HG03280 (cell line): ENCODE data around the gene PRKCE.
A peak's percentile ranks its signal among the peaks of the same experiment; 100 is the strongest.

Experiments
- ATAC-seq: cut with Tn5 transposase; IDR thresholded peaks from one replicate; pipeline ENCODE4 v1.9.1; 2021; ENCODE audit warnings: mild to moderate bottlenecking, moderate library complexity; ENCODE audit not compliant: unreplicated experiment

PRKCE gene

DNA sequence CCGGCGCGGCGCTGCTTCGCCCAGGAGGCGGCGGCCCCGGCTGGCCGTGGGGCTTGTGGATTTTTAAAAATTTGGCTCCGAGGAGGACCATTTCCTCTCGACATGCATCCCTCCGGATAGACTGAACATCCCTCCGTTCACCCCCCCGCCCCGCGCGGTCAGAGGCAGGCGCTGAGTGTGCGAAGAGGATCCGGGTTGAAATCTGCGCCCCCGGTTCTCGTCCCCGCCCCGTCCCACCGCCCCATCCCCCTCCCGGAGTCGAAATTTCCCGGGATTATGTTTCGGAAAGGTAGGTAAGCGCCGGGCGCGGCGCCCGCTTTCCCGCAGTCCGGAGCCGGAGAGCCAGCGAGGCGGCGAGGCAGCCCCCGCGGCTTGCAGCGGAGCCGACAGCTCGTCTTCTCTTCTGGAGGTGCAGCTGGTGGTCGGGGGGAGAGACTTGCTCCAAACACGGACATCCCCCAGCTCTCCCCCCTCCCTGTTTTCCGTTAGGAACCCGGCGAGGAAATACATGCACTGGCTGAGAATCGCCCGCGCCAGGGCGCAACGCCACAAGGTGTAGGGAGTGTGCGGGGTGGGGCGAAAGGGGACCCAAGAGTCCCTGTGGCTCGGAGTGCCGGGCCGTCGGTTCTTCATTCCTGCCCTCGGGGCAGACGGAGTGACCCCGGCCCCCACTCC is at the start of gene PRKCE:
TSS of gene PRKCE (plus strand) at position 261 of the 675 bp plus-strand sequence.
- peak; percentile 20 for ATAC-seq

DNA sequence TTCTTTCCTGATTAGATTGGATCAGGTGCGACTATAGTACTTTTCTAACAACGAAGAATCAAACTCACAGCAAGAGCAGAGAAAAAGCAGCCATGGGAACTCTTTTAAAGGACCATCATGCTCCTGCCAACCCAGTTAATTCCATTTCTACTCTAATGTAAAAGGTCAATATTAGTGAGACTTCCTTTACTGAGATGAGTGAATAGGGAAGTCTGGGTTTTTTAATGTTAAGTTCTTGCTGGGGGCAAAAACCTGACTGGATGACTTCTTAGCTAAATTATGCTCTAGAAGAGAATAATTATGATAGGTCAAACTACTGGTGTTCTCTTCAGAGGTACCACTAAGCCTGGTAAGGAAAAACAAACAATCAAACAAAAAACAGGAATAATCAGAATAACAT is 48.9 kb upstream of the PRKCE start:
- no peak for ATAC-seq

DNA sequence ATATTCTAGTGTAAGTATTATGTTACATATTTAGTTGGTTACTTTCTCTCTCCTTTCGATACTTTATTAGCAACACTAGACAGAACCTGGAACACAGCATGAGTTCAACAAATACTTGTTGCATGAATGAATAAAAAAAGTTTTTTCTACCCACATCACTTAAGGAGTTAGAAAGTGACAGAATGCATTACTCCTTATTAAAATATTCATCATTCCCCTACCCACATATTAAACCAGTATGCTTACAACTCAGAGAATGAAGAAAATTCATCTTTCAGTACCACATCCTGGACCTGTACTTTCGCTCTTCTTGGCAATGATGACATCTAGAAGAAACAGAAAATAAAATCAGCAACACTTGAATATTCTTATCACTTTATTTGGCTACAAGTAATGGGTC is 46.4 kb upstream of the PRKCE start:
- ATAC-seq, result no peak

DNA sequence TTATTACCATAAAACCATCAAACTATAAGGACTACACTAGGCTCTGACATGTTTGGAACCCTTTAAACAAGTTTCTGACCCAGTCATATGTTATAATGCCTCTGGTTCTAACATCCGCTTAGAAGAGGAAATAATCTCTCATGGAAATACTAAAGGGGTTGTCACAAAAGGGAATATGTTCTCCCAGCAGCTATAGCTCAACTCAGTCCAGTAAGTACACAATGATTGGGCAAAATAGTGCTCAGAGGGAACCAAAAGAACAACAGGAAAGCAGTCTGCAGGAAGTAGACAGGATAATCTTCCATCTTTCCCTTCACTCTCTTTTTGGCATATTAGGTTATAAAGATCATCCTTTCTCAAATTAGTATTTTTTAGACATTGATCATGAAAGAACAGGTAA is 44.7 kb upstream of the PRKCE start:
- ATAC-seq, result no peak

DNA sequence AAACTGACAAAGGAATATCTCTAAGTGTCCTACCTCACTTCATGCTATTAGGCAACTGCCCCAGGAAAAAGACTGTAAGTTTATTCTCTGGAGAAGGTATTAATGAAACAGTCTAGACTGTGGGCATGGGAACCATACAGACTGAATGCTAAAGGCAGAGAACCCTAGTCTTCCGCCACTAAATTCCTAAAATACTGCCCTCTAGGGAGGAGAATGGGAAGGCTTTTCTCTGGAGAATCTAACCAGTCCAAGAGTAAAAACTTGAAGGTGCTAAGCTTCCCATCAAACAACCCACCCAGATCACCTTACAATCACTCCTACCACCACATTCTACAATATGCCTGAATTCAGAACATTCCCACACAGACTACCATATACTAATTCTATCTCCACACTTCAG is 43.8 kb upstream of the PRKCE start:
- no peak for ATAC-seq

DNA sequence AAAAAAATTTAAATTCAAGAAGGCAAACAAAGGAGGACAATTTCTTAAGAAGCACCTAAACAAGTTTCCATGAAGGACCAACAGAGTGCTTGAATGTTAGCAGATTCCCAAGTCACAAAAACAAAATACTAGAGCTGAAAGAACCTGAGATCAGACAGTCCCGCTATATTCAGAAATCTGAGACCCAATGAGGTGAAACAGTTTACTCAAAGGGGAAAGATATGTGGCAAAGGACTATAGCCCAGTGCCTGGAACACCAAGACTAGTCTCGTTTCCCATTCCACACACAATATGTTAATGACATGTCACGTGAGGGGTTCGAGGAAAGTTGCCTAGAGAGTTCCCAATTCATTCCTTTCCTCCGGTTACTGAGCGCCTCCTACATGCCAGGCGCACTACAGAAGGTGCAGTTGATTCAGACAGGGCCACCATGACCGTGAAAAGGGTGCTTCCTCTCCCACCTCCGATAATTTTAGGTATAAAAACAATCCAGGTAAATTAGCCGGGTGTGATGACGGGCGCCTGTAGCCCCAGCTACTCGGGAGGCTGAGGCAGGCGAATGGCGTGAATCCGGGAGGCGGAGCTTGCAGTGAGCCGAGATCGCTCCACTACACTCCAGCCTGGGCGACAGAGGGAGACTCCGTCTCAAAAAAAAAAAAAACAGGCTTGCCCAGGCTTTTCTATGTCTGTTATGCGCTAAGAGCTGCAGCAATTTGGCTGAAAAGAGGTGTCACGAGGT is 41.0 kb upstream of the PRKCE start:
- ATAC-seq, result peak; percentile 34

DNA sequence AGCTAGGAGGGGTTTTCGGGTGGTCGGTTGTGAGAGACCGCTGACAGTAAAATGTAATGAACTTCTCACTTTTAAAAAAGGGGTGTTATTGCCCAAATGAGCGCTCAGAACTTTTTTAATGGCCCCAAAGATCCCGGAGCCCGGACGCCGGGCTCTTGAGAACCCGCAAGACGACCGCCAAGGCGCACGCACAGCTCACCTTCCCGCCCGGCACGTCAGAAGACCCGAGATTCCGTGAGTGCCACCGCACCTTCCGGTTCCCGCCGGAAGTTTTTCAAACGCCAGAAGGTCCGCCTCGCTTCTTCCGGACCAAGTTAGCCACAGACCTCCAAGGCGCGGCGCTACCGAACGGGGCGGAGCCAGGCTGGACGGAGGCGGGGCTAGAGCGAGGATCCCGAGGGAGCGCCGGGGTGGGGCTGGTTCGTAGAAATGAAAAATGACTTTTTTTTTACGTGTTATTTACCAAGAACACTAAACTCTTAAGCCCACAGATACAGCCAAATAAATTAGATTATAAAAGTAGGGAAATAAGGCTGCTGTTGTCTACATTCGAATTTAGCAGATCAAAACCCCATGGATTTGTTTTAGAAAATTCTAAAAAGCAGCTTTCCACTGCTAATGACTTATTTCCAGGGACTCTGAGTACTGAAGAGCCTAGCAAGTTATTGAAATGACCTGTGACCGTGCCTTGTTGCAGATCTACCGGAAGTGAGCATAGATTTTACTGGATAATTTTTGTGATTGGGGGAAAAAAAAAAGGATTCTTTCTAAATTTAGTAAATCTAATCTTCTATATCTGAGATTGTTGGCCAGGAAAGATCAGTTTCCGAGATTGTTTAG is 40.2 kb upstream of the PRKCE start, which contains the start of gene SRBD1:
TSS of gene SRBD1 (minus strand) at position 248 of the 840 bp plus-strand sequence. CDS start 5,826 bp downstream, outside the sequence.
- ATAC-seq, result peak; percentile 95

DNA sequence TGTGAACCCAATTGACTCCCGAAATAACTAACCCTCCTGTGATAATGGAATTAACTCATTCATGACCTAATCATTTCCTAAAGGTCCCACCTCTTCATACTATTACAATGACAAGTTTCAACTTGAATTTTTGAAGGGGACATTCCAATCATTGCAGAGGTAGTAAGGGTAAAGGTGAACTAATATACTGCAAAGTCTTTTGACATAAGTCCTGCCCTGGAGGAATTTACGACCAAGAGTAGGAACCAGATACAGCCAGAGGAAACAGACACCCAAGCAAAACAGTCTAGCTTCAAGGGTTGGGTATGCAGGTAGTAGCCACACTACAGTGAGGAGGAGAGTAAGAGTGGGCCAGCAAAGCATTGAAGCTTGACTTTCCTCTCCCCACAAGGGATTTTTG is 39.2 kb upstream of the PRKCE start:
- no peak for ATAC-seq

DNA sequence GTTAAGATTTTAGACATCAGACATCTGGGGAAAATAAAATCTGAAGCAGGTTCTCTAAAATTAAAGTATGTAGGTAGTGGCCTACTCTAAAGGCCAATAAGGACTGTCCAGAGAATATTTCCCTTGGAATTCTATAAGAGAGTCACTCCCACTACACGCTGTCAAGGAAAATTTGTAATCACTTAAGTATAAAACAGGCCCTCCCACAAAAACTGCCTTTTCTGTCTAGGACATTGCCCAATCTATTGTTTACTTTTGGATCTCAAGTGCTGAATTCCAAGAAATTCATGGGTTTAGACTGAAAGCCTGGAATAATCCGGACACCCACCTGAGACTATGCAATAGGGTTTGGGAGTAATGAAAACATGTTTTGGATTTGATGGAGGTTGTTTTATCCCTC is 38.7 kb upstream of the PRKCE start:
- ATAC-seq, result no peak

DNA sequence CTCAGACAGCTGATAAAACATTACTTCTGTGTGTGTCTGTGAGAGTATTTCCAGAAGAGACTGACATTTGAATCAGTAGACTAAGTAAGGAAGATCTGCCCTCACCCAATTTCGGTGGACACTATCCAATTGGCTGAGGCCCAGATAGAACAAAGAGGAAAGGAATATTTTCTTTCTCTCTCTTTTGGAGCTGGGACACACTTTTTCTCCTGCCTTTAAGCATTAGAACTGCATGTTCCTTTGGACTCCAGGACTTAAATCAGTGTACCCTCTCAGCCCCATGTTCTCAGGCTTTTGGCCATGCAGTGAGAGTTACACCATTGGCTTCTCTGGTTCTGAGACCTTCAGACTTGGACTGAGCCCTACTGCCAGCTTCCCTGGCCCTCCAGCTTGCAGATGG is 37.1 kb upstream of the PRKCE start:
- ATAC-seq, result no peak

DNA sequence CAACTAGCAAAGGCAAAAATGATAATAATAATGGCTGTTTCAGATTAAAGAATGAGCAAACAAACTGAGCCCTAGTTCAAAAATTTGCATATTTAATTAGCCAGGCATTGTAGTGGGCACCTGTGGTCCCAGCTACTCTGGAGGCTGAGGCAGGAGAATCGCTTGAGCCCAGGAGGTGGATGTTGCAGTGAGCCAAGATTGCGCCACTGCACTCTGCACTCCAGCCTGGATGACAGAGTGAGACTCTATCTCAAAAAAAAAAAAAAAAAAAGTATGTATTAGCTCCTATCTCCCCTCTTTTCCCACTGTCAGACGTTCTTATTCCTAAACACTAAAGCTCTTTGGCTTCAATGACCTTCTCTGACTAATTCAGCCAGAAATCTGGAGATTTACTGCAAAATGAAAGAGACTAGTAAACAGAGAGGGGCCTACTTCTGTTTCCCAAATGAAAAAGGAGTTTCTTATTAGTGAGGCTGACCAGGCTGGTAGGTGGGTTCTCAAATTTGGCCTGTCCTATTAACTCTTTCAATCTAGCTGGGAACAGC is 36.5 kb upstream of the PRKCE start:
- ATAC-seq, result no peak

DNA sequence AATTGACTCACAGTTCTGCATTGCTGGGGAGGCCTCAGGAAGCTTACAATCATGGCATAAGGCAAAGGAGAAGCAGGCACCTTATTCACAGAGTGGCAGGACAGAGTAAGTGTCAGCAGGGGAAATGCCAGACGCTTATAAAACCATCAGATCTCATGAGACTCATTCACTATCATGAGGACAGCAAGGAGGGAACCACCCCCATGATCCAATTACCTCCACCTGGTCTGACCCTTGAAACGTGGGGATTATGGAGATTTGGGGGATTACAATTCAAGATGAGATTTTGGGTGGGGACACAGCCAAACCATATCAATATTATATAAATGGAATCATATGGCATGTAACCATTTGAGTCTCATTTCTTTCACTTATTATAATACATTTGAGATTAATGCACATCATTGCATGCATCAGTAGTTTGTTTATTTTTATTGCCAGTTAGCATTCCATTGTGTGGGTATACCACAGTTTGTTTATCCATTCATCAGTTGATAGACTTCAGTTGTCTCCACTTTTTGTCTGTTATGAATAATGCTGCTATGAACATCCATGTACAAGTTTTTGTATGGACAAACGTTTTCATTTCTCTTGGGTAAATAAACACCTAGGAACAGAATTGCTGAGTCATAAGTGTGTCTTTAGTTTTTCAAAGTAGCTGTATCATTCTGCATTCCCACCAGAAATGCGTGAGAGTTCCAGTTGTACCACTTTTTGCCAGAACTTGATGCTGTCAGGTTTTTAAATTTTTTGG is 34.6 kb upstream of the PRKCE start:
- ATAC-seq, result no peak

DNA sequence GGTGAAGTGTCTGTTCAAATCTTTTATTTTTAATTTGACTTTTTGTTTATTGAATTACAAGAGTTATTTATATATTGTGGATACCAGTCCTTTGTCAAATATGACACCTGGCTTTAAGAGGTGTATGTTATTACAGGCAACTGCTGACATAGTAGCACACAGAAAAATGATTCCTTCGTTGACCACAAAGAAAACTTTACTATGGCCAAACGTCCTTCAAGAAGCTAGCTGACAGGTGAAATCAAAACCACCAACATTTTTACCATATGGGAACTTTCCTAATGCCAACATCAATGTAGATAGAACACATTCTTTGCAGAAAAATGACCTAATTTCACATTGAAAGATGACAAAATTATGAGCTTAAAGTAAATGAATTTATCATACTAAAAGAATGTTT is 34.0 kb upstream of the PRKCE start:
- no peak for ATAC-seq

DNA sequence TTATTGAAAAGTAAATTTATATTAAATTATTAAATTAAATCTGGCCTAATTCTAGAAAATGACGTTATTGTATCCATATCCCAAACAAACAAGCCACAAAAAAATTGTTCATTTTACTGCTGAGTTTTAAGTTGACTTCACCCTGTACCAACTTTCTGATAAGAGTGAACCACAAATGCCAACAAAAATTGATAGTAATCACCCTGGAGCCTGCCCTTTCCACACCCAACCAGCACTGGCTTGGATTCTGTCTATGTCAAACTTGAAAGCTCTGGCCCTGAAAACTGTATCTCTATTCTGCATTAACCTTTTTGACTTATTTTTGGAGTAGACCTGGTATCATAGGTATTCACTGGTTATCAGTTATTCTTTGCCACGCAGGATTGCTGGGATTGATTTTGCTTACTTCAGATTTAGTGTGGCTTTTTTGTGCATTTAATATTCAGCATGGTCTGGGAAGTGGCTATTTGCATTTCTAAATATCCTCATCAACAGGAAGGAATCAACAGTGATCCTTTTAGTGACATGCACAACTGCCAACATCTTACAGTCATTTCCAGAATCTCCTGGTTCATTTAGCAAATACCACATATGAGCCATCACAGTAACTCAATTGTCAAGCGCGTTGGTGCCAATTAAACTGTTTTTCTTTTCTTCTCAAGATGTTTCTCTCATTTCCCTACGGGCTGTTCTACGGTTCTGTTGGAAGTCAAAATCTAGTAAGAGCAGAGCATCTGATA is 29.0 kb upstream of the PRKCE start:
- no peak for ATAC-seq

DNA sequence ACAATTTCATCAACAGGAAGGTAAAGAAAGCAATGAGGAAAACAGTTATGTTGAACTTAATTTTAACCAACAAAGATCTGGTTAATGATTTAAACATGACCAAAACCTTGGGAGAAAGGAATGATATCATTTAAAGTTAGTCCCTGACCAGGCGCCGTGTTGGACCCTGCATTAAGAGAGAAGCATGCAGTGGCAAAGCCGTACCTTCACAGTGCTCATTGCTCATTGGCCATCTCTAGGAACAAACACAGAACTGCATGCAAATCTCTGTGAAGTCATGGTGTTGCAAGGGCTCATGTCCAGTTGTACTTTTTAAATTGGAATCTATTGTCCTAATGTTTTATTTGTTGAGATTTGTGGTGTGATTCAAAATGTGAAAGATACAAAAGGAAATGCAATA is 28.4 kb upstream of the PRKCE start:
- ATAC-seq, result no peak

DNA sequence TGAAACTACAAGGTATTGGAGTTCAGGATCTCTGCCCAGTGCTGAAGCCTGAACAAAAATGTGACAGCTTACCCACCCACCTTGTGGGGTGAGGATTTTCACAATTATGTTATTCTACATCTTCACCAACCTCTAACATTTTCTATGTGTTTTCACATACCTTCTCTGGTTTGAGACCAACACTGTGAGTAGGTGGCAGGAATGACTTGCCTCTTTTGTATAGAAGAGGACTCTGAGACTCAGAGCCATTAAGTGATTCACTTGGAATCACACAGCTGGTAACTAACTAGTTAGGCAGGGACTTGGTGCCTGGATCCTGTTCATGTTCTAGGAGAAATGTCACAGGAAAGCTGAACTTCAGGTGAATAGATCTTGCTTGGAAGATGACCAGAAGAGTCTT is 25.7 kb upstream of the PRKCE start:
- no peak for ATAC-seq

DNA sequence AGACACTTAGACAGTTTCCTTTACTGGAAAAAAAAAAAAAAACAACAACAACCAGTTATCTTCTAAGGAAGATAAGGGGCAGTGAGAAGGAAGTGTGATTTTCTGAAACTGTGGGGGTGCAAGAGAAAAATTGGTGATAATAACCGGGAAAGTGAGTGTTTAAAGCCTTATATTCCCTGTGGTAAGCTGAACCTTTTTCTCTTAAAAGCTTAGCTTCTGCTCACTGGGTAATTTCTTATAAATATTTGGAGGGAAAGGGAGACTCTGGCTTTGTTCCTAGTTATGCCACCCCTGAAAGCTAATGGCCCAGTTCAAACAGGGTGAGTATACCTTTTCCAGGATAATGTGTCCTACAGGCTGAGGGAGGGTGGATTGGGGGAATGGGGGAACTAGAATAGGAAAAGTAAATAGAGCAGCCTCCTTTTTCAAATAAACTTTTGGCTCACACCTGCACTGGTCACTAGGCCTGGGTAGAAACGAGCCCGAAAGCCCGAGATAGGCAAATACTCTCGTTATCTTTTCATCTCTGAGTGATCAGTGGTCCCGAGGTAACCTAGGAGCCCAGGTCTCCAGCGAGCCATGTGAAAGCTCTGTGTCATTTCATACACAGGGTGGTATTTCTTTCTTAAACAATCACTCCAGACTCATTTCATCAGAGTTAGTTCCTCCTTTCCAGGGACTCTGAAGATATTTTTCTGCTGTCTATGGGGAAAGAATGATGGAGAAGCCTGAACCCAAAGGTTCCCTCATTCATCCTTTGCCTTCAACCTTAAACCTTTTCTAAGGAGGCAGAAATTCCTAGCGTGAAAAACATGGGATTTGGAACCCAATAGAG is 24.9 kb upstream of the PRKCE start:
- ATAC-seq, result no peak

DNA sequence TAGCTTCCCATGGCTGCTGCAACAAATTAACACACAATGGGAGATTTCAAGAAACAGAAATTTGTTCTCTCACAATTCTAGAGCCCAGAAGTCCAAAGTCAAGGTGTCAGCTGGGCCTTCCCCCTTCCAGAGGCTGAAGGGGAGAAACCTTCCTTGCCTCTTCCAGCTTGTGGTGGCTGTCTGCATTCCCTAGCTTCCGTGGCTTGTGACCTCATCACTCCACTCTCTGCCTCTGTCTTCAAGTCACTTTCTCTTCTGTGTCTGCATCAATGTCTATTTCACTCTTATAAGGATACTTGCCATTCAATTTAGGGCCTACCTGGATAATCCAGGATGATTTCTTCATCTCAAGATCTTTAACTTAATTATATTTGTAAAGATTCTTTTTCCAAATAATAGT is 23.6 kb upstream of the PRKCE start:
- no peak for ATAC-seq

DNA sequence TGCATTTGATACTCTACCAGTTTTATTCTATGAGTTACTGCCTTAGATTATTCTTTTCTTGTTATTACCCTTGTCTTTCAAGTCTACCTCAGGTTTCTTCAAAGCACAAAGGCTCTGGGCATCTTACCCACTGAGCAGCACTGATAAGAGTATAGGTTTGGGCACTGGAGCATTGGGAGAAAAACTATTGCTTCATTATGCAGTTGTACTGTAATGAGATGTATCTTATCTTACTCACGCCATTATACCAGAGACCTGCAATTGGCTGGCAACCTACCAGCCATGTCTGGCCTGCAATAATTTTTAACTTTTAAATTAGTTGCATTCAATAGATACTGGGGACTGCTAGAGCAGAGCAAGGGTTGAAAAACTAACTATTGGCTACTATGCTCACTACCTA is 21.5 kb upstream of the PRKCE start:
- ATAC-seq, result no peak
